OCI-LY1 (cell line): ENCODE data around the gene ATP8A2.
"Not testable (repeated sequence)": the region's sequence is repeated elsewhere in the genome, so short reads cannot be mapped to it uniquely, and the experiment has no call there.

Experiments
- CTCF ChIP-seq: fragments of 200-600 bp; sonication (generic), shearing (Covaris generic); IDR thresholded peaks from 2 replicates; pipeline ENCODE4 v1.5.1; 2017; ENCODE audit warnings: mild to moderate bottlenecking, antibody characterized with exemption, low read length, moderate library complexity, mixed read lengths
- EZH2 ChIP-seq: fragments of 200-600 bp; sonication (generic), shearing (Covaris generic); IDR thresholded peaks from 2 replicates; pipeline ENCODE4 v1.8.0; 2017; ENCODE audit warnings: borderline replicate concordance, mixed run types, mild to moderate bottlenecking, antibody characterized with exemption, low read length, moderate library complexity, mixed read lengths

GRCh38 chr13:25360443-25360842 is 11.3 kb upstream of the ATP8A2 start:
- not testable (repeated sequence) for TF ChIP-seq CTCF, EZH2
